Measurements from ENCODE around the gene NFIB. TPM values are rescaled to one million over a fixed set of nuclear protein-coding genes. Genes with fewer than 3 reads are reported as not detected.
A peak's percentile ranks its signal among the peaks of the same experiment; 100 is the strongest.

NFIB gene
- polyA plus RNA-seq, 2 of the 4 experiments (the other 2 are of a cell fraction): 10.7 to 21.7 TPM

DNA sequence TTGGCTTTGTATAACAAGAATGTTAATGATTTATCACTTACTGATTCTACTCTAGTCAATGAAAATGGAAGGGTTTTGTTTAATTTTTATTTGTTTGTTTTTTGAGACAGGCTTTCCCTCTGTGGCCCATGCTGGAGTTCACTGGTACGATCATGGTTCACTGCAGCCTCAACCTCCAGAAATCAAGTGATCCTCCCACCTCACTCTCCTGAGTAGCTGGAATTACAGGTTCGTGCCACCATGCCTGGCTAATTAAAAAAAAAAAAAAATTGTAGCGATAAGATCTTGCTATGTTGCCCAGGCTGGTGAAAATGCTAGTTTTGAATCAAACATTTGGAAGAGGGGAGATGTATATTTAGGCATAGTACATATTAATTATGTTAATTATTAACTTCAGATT, 209.4 kb downstream of the NFIB start (continued):
- TF ChIP-seq, protein P1, sequence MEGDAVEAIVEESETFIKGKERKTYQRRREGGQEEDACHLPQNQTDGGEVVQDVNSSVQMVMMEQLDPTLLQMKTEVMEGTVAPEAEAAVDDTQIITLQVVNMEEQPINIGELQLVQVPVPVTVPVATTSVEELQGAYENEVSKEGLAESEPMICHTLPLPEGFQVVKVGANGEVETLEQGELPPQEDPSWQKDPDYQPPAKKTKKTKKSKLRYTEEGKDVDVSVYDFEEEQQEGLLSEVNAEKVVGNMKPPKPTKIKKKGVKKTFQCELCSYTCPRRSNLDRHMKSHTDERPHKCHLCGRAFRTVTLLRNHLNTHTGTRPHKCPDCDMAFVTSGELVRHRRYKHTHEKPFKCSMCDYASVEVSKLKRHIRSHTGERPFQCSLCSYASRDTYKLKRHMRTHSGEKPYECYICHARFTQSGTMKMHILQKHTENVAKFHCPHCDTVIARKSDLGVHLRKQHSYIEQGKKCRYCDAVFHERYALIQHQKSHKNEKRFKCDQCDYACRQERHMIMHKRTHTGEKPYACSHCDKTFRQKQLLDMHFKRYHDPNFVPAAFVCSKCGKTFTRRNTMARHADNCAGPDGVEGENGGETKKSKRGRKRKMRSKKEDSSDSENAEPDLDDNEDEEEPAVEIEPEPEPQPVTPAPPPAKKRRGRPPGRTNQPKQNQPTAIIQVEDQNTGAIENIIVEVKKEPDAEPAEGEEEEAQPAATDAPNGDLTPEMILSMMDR (IDR thresholded peaks at IDR 0.05): no peak
- no peak for TF ChIP-seq RARB (CRISPR knock-in tag; IDR thresholded peaks at IDR 0.05)
- no peak for TF ChIP-seq MYC (IDR thresholded peaks at IDR 0.05; ENCODE audit: borderline replicate concordance, low read length)
- TF ChIP-seq HOXB5 (CRISPR knock-in tag; IDR thresholded peaks at IDR 0.05): no peak
- TF ChIP-seq CHD4 (IDR thresholded peaks at IDR 0.05; ENCODE audit: borderline replicate concordance): no peak
- TF ChIP-seq ZC3H11A (IDR thresholded peaks at IDR 0.05): no peak

DNA sequence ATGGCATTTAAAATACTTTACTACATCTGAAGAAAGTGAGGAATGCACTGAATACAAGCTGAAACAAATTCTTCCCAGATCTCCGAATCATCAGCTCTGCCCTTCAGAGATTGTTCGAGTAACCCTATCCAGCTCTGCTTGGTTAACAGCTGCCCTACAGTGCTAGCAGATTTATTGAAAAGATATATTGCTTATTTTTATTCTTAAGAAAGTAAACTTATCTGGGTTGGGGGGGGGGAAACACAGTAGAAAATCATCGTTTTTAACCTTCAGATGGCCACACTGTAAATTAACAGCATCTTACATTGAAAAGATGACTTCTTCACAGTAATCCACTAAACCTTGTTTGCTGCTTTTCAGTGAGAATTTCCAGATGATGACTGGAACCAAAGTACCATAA, 210.8 kb downstream of the NFIB start:
- DNase-seq (ENCODE audit: low read depth in 1 of 2, low spot score in 1 of 2) (no peak), FAIRE-seq (no peak), ATAC-seq (peak in 1 of 2 experiments; percentile 43; a peak in 2 of 6 replicates)
- WGBS (ENCODE audit: missing lambda C conversion rate): 69% methylated on average over 3 of the region's 3 CpGs
- Histone ChIP-seq H3K9me3 (no peaks in the 10 kb centered on the region), H3K4me2 (no peak overlapping the region), H3K4me1 (peaks cover 16% of the 10 kb centered on the region), H3K27ac (no peak overlapping the region), H3K4me3 (no peak overlapping the region)
- TF ChIP-seq EHMT2 (IDR thresholded peaks at IDR 0.05; ENCODE audit: low read depth): no peak
- POLR2A ChIA-PET: no interaction called here
- CTCF ChIA-PET: interaction anchor here (0.6 to 1.1 kb wide), 4 partner anchors 84 to 1020 kb away, joined by 3 read pairs; no protein-coding TSS in a partner anchor

DNA sequence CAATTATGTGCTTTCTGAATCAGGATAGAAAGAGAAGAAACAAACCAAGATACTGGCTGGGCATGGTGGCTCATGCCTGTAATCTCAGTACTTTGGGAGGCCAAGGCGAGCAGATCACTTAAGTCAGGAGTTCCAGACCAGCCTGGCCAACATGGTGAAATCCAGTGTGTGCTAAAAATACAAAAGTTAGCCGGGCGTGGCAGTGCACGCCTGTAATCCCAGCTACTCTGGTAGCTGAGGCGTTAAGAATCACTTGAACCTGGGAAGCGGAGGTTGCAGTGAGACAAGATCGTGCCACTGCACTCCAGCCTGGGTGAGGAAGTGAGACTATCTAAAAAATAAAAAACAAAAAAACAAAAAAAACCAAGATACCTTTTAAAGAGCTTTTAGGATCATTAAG, 214.2 kb downstream of the NFIB start:
- CTCF ChIA-PET: interaction anchor here (1.2 kb wide), 1 partner anchor 20 kb away, joined by 3 read pairs; no protein-coding TSS in a partner anchor
- FAIRE-seq (no peak), ATAC-seq (no peak), DNase-seq (ENCODE audit: low read depth in 1 of 2, low spot score in 1 of 2) (no peak)
- 91% methylated on average over 7 of the region's 7 CpGs for WGBS (ENCODE audit: missing lambda C conversion rate)
- Histone ChIP-seq H3K4me2 (no peak overlapping the region), H3K4me3 (no peak overlapping the region), H3K9me3 (no peaks in the 10 kb centered on the region), H3K27ac (no peak overlapping the region), H3K4me1 (peaks cover 41% of the 10 kb centered on the region)
- POLR2A ChIA-PET: no interaction called here
- TF ChIP-seq ZNF302 (CRISPR knock-in tag; IDR thresholded peaks at IDR 0.05) (no peak), FOSB (CRISPR knock-in tag; IDR thresholded peaks at IDR 0.05) (no peak), RNF2 (IDR thresholded peaks at IDR 0.05; ENCODE audit: borderline replicate concordance, low read depth) (no peak), RCOR1 (IDR thresholded peaks at IDR 0.05; ENCODE audit: low read depth, low read length) (no peak), CBX8 (IDR thresholded peaks at IDR 0.05) (no peak), RAD21 (conservative IDR thresholded peaks at IDR 0.05 in 1 of 2, IDR thresholded peaks at IDR 0.05 in 1 of 2) (no peak), HOXA7 (CRISPR knock-in tag; IDR thresholded peaks at IDR 0.05) (no peak), CEBPB (IDR thresholded peaks at IDR 0.05) (no peak), MAZ (IDR thresholded peaks at IDR 0.05; ENCODE audit: borderline replicate concordance, low read depth, low read length) (no peak), POLR2A (IDR thresholded peaks at IDR 0.05; ENCODE audit: low read length) (no peak), BHLHE40 (IDR thresholded peaks at IDR 0.05; ENCODE audit: low read depth, low read length) (no peak), RARB (CRISPR knock-in tag; IDR thresholded peaks at IDR 0.05) (no peak), PHF8 (IDR thresholded peaks at IDR 0.05; ENCODE audit: borderline replicate concordance, low read depth) (no peak), FOXS1 (CRISPR knock-in tag; IDR thresholded peaks at IDR 0.05) (no peak)
- TF ChIP-seq, protein P2, sequence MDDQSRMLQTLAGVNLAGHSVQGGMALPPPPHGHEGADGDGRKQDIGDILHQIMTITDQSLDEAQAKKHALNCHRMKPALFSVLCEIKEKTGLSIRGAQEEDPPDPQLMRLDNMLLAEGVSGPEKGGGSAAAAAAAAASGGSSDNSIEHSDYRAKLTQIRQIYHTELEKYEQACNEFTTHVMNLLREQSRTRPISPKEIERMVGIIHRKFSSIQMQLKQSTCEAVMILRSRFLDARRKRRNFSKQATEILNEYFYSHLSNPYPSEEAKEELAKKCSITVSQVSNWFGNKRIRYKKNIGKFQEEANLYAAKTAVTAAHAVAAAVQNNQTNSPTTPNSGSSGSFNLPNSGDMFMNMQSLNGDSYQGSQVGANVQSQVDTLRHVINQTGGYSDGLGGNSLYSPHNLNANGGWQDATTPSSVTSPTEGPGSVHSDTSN (IDR thresholded peaks at IDR 0.05): no peak
- TF ChIP-seq, protein P3, sequence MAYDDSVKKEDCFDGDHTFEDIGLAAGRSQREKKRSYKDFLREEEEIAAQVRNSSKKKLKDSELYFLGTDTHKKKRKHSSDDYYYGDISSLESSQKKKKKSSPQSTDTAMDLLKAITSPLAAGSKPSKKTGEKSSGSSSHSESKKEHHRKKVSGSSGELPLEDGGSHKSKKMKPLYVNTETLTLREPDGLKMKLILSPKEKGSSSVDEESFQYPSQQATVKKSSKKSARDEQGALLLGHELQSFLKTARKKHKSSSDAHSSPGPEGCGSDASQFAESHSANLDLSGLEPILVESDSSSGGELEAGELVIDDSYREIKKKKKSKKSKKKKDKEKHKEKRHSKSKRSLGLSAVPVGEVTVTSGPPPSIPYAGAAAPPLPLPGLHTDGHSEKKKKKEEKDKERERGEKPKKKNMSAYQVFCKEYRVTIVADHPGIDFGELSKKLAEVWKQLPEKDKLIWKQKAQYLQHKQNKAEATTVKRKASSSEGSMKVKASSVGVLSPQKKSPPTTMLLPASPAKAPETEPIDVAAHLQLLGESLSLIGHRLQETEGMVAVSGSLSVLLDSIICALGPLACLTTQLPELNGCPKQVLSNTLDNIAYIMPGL (CRISPR knock-in tag; IDR thresholded peaks at IDR 0.05; ENCODE audit: borderline replicate concordance): no peak
- TF ChIP-seq, protein P1 (IDR thresholded peaks at IDR 0.05): no peak
- TF ChIP-seq, protein P4, sequence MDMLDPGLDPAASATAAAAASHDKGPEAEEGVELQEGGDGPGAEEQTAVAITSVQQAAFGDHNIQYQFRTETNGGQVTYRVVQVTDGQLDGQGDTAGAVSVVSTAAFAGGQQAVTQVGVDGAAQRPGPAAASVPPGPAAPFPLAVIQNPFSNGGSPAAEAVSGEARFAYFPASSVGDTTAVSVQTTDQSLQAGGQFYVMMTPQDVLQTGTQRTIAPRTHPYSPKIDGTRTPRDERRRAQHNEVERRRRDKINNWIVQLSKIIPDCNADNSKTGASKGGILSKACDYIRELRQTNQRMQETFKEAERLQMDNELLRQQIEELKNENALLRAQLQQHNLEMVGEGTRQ (IDR thresholded peaks at IDR 0.05): no peak
- TF ChIP-seq, protein P5, sequence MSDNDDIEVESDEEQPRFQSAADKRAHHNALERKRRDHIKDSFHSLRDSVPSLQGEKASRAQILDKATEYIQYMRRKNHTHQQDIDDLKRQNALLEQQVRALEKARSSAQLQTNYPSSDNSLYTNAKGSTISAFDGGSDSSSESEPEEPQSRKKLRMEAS (IDR thresholded peaks at IDR 0.05): no peak

All from A549 (cell line).